Type B pancreatic cell (in vitro differentiated cells): ENCODE results near the gene DAB2IP. TPM values are rescaled to one million over a fixed set of nuclear protein-coding genes. Genes with fewer than 3 reads are reported as not detected.

Source experiments
- DNase-seq: peaks from one replicate; pipeline ENCODE4 v3.0.0; 2021; ENCODE audit warnings: mixed read lengths; ENCODE audit not compliant: unreplicated experiment; ENCODE audit errors: extremely low spot score
- H3K27ac Mint-ChIP-seq: 2 replicates; pipeline ENCODE4 v1.8.0; 2021; ENCODE audit warnings: mild to moderate bottlenecking, mixed read lengths
- H3K27me3 Mint-ChIP-seq: 2 replicates; pipeline ENCODE4 v1.8.0; 2021; ENCODE audit warnings: mixed read lengths
- H3K36me3 Mint-ChIP-seq: 2 replicates; pipeline ENCODE4 v1.8.0; 2021; ENCODE audit warnings: mixed read lengths
- H3K4me1 Mint-ChIP-seq: one replicate; pipeline ENCODE4 v1.8.0; 2021; ENCODE audit warnings: mixed read lengths; ENCODE audit not compliant: unreplicated experiment
- H3K4me3 Mint-ChIP-seq: 2 replicates; pipeline ENCODE4 v1.8.0; 2021; ENCODE audit warnings: mild to moderate bottlenecking, mixed read lengths
- H3K9me3 Mint-ChIP-seq: 2 replicates; pipeline ENCODE4 v1.8.0; 2021; ENCODE audit warnings: mixed read lengths
- CTCF ChIP-seq: fragments of 200-600 bp; sonication (generic); conservative IDR thresholded peaks from 2 replicates; pipeline ENCODE4 v1.5.0; 2021; ENCODE audit warnings: antibody characterized with exemption, mild to moderate bottlenecking
- total RNA-seq: library from RNA; stranded (reverse); gene quantifications from 2 replicates; pipeline ENCODE4 v1.2.1, GENCODE V29; 2021; ENCODE audit warnings: low replicate concordance

DAB2IP gene
- total RNA-seq, 1 donor from 2014 or later: 57.2 TPM

- no peak overlapping the region for H3K4me3 Mint-ChIP-seq
- peaks cover 2% of the 10 kb centered on the region for H3K9me3 Mint-ChIP-seq
- no peaks in the 10 kb centered on the region for H3K27me3 Mint-ChIP-seq
- no peak for TF ChIP-seq CTCF
- no peak for DNase-seq
- peaks cover 21% of the 10 kb centered on the region for H3K4me1 Mint-ChIP-seq
- no peak overlapping the region for H3K27ac Mint-ChIP-seq
- H3K36me3 Mint-ChIP-seq: peaks cover 3% of the 10 kb centered on the region
Observed at GRCh38 chr9:121674952-121675351, 23.5 kb downstream of the DAB2IP start.

- H3K27me3 Mint-ChIP-seq: no peaks in the 10 kb centered on the region
Observed at GRCh38 chr9:121675381-121675780, 23.9 kb downstream of the DAB2IP start.

GRCh38 chr9:121675969-121676822 is 24.8 kb downstream of the DAB2IP start:
- Mint-ChIP-seq H3K27me3 (no peaks in the 10 kb centered on the region), H3K36me3 (no peaks in the 10 kb centered on the region), H3K4me3 (no peak overlapping the region), H3K9me3 (no peaks in the 10 kb centered on the region), H3K4me1 (peaks cover 21% of the 10 kb centered on the region), H3K27ac (no peak overlapping the region)
- no peak for DNase-seq
- no peak for TF ChIP-seq CTCF

More at GRCh38 chr9:121675381-121675780, 23.9 kb downstream of the DAB2IP start:
- Mint-ChIP-seq H3K4me3 (no peak overlapping the region), H3K9me3 (no peaks in the 10 kb centered on the region), H3K27ac (no peak overlapping the region), H3K36me3 (no peaks in the 10 kb centered on the region), H3K4me1 (peaks cover 21% of the 10 kb centered on the region)
- no peak for DNase-seq
- no peak for TF ChIP-seq CTCF

- Mint-ChIP-seq H3K27ac (no peak overlapping the region), H3K4me1 (peaks cover 17% of the 10 kb centered on the region), H3K27me3 (no peaks in the 10 kb centered on the region), H3K9me3 (no peaks in the 10 kb centered on the region), H3K36me3 (no peaks in the 10 kb centered on the region), H3K4me3 (no peak overlapping the region)
- TF ChIP-seq CTCF: no peak
- no peak for DNase-seq
Observed at GRCh38 chr9:121676926-121677325, 25.5 kb downstream of the DAB2IP start.

- peaks cover 15% of the 10 kb centered on the region for H3K4me1 Mint-ChIP-seq
- H3K9me3 Mint-ChIP-seq: no peaks in the 10 kb centered on the region
- H3K36me3 Mint-ChIP-seq: no peaks in the 10 kb centered on the region
- no peak overlapping the region for H3K4me3 Mint-ChIP-seq
- H3K27ac Mint-ChIP-seq: no peak overlapping the region
- H3K27me3 Mint-ChIP-seq: no peaks in the 10 kb centered on the region
- TF ChIP-seq CTCF: no peak
- DNase-seq: no peak
Observed at GRCh38 chr9:121678501-121679022, 27.1 kb downstream of the DAB2IP start.
